ENCODE data around the gene ABCA9.

Gene ABCA9

DNA sequence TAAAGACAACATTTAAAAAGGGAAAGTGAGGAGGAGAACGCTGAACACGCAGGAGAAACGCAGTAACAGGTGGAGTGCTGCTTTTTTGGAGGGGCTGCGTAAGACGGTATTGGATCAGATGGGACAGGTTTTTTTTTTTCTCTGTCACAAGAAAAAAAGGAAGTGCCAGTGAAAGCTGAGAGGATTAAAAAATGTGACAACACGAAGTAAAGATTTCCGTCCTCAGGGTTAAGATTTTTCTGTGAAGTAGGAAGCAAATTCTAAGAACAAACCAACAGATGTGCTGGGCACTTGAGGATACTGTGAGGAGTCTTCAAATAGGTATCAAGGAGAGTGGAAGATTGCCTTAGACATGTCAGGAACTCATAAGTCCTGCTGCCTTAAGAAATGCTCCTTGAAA lies 5.8 kb upstream of the ABCA9 start:
- DNase-seq (ENCODE audit: low read depth in 2 of 3, low spot score in 1 of 3) = no peak

DNA sequence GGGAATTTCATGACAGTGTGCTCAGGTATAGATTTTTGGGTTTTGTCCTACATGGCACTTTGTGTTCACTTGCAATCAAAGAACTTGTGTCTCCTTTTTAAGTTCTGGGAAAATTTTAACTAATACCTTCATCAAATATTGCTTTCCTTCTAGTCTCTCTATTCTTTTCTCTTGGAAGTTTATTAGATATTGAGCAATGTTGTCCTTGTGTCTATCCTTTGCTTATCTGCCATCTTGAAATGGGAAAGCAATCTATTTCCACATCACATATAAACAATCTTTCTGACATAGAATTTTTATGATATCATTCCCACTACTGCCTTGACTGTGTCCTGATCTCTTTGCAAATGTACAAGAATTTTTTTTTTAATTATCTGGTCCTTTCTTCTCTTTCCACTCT lies 4.4 kb upstream of the ABCA9 start:
- no peak for DNase-seq (ENCODE audit: low read depth in 2 of 3, low spot score in 1 of 3)

DNA sequence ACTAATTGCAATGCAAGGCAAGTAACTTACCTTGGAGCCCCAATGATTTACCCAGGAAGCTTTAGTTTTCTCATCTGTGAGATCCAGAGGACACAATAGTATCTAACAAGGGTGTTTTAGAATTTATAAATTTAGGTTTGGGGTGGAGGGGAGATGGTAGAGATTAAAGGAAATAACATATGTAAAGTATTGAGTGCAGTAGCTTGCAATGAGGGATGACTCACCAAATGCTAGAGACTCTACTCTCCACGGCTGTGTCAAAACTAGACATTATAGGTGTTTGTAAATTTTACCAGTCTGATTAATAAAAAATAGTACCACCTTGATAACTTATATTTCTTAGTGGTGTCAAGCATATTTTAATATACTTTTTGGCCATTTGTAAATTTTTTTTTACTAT lies 3.7 kb upstream of the ABCA9 start:
- DNase-seq (ENCODE audit: low read depth in 2 of 3, low spot score in 1 of 3) = no peak

DNA sequence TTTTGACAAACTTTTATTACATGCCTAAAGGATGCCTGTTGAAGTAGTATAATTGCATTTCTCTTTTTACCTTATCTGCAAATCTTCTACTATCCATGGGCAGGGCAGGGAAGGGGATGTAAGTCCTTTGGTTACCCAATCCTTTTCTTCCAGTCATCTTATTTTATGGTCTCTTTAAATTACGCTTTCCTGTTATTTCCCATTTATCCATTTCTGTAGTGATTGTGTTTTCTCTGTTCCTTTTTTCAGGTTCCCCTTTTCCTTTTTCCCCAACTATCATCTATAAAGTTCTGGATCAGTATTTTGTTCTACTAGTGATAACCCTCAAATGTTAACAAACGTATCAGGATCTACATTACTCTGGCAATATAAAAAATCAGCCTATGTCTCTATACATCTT lies 3.3 kb upstream of the ABCA9 start:
- DNase-seq (ENCODE audit: low read depth in 2 of 3, low spot score in 1 of 3) = no peak

DNA sequence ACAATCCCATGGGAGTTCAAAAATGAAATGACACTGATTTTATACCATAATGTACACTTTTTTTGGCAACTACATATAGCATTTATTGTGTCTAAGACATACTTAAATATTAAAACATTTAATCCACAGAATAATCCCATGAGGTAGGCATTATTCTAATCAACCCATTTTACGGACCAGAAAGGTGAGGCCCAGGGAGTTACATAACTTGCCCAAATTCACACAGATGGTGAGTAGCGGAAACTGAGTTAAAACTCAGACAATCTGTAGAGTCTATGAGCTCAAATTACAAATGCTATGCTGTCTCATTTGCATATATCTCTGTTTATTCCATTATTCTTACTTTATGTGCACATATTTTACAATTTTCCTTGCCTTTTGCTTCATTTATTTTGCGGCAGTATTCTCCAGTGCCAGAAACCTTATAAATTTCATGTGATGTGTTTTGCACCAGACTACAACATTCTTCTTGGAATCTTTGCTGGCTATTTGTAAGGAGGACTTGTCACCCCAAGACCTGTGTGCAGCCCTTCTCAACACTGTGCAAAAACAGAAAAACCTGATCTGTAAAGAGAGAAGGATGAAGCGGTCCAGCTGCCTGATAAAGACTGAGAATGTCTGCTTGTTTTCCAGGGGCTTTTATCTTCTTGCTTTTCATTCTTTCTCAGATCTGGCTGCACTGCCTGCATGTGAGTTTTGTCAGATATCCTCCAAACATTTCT lies 2.3 kb upstream of the ABCA9 start:
- DNase-seq (ENCODE audit: low read depth in 2 of 3, low spot score in 1 of 3) = no peak

DNA sequence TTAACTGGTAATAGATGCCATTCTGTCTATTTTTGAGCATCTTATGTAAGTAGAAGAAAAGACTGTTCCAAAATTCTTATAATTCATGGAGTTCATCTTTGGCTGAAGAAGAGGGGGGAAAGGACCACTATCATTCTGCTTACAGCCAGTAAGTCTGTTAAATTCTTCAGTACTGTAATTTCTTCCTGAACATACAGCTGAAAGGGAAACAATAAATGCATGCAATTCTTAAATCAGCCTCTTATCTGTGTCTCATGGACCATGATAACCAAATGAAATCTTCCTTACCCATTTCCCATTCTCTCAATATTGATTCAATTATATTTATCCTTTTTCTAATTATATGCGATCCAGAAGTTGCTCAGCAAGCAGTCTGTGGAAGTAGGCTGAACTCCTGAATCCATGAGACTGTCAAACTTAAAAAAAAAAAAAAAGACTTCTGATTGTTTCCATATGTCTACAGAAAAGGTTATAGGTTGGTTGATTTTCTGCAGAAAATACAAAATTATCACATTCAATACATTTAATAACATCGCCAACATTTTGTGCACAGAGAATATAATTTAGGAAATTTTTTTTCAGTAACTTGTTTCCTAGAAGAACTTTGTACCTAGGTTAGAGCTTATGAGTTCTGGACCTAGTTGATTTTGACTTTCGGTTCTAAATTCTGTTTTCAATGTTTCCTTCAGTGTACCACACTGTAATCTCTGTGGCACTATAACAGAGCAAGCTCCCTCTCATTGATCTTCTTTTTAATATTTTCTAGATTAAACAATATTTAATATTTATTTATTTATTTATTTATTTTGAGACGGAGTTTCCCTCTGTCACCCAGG lies 1.2 kb upstream of the ABCA9 start:
- DNase-seq (ENCODE audit: low read depth in 2 of 3, low spot score in 1 of 3) = no peak

DNA sequence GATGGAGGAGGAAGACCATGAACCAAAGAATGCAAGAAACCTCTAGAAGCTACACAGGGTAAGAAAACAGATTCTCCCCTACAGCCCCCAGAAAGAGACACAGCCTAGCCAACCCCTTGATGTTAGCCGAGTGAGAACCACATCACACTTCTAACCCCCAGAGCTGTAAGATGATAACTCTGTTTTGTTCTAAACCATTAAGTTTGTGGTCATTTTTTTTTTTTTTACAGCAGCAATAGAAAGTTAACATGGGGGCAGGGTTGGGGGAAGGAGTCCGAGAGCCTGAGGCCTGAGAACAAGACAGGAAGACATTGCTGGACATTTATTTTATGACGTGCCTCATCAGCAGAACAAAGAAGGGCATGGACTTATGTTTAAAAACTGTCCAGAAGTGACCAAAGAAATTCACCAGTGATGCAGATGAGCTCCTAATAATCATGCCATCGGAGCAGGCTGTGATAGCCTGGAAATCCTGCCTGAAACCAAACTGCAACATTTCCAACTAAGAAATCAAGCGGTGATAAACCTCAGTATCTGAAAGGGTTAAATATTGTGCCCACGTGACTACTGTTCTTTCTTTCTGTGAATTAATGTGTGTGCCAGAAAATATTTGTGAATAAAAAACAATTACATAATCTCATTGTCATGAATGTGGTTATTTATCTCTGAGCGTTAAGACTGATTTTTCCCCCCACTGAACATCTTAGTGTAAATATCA lies 1.1 kb downstream of the ABCA9 start:
- no peak for DNase-seq (ENCODE audit: low read depth in 2 of 3, low spot score in 1 of 3)

DNA sequence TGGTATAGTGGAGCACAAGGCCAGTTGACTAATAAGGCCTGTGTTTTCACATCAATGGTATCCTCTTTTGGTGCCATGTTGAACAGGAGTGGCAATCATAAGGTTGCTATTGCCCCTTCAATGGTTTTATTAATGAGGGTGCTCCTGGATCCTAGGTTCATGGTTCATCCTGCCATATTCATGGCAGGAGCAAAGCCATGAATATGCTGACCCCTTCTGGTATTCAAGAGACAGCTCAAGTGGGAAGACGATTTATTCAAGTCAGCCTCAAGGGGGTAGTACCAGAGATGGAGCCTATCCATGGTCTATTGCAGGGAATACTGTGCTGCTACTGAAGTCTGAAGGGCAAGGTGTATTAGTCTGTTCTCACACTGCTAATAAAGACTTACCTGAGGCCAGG lies 2.6 kb downstream of the ABCA9 start:
- DNase-seq (ENCODE audit: low read depth in 2 of 3, low spot score in 1 of 3) = no peak

DNA sequence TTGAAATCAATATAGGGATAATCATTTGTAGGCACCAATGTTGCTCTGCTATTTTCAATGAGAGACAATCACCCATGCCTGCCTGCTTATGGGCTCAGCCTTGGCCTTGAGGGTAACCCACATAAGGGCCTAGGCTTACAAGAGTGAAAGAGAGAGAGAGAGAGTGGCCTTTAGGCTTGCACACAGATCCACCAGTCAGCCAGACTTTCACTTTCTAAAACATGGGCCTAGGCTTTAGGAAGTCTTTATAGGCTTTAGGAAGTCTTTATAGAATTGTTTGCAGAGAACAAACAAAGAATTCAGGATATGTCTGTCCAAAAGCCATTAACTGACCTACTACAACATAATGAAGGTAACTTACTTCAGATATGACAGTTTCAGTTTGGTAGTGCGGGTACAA lies 3.4 kb downstream of the ABCA9 start:
- no peak for DNase-seq (ENCODE audit: low read depth in 2 of 3, low spot score in 1 of 3)

DNA sequence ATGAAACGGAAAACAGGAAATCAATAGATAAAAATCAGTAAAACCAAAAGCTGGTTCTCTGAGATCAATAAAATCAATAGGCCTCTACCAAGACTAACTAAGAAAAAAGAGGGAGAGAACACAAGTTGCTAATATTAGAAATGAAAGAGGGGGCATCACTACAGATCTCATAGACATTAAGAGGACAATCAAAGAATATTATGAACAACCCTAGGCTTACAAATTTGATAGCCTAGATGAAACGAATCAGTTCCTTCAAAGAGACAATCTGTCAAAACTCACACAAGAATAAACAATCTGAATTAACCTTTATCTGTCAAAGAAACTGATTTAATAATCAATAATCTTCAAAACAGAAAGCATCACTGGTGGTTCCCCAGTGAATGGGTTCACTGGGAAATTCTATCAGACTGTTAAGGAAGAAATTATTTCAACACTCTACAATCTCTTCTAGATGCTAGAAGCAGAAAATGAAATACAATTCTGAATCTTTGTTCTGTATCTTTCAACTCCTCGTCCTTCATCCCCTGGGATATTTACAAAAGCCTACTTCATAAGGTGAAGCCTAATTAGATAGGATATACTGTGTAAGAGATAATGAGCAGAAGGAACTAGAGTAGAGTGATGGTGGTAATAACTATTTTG lies 4.4 kb downstream of the ABCA9 start:
- DNase-seq (ENCODE audit: low read depth in 2 of 3, low spot score in 1 of 3) = no peak

DNA sequence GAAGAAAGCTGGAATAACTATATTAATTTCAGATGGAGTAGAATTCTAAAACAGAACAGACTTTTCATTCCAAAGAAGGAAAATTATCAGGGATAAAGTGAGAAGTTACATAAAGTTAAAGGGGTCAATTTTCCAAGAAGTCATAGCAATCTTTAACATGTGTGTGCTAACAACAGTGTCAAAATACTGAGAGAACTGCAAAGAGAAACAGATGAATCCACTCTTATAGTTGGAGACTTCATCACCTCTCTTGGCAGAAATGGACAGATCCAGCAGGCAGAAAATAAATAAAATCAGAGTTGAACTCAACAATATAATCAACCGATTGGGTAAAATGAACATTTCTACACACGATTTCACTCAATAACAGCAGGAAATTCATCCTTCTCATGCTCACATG lies 5.4 kb downstream of the ABCA9 start:
- DNase-seq (ENCODE audit: low read depth in 2 of 3, low spot score in 1 of 3) = no peak

DNA sequence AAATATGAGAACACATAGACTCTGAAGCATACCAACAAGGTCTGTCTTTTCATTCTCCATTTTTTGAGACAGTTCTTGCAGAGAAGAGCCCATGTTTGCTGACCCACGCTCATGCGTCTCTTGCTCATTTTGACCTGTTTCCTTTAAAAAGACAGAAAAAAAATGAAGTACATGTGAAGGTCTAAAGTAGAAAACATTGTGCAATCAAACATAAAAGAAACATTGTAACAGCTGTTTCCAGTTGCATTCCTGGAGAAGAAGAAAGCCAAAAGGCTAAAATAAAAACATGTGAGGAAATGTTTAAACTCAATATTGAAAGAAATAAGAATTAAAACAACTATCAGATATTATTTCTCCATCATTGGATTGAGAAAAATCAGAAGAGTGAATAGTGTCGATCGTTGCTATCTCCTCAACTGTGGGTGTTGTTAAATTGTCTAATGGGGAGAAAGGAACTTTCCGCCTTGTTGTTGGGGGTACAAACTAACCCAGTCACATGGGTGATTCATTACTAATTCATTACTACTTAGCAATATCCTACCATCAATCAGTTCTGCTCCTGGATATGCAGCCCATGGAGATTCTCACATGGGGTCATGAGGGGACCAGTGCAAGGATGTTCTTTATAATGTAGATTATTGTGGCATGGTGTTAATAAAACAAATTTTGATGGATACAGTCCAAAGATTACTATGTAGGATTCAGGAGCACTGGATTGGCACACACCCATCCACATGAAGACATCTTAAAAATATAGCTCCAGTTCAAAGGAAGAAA lies 9.5 kb downstream of the ABCA9 start:
- DNase-seq (ENCODE audit: low read depth in 2 of 3, low spot score in 1 of 3) = no peak

DNA sequence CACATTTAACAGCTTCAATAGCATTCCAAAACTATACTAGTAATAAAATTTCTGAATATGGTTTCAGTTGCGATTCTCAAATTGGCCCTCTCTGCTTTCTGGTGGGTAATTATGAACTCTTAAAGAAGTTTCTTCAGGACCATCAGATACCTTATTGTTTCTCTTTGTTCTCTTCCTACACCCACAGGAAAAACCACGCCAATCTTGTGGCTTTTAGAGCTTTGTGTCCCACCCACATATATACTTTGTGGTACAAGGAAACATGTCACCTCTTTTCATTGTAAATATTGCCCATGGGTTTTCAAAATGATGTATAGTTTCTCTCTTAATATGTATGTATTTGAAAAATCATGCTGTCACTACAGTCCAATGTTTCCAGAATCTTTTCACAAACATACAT lies 12.1 kb downstream of the ABCA9 start:
- DNase-seq (ENCODE audit: low read depth in 2 of 3, low spot score in 1 of 3) = no peak

DNA sequence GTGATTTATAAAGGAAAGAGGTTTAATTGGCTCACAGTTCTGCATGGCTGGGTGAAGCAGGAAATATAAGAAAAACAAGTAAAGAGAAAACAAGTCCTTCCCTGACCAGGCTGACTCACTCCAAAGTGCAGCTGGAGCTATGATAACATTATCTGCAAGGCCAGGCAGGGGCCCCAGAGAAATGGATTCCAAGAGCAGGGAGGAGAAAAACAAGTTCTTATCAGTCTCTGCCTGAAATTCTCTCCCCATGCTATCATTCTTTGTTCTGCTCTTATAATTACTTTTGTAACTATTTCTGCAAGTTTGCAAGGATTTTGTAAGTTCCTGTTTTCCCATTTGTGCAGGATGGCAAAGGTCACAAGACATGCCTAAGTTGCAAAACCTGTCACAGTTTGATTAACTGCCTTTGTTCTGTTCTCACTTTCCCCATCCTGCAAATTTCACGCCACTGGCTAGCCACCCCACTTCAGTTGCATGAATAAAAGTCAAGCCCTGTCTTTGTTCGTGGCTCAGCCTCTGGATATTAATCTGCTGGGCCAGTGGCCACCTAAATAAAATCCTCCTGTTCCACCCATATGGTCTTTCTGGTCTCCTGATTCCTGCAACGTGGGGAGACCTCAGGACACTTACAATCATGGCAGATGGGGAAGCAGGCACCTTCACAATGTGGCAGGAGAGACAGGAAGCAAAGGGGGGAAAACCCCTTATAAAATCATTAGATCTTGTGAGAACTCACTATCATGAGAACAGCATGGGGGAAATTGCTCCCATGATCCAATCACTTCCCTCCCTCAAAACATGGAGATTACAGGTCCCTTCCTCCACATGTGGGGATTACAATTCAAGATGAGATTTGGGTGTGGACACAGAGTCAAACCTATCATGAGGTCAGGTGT lies 13.1 kb downstream of the ABCA9 start:
- no peak for DNase-seq (ENCODE audit: low read depth in 2 of 3, low spot score in 1 of 3)

DNA sequence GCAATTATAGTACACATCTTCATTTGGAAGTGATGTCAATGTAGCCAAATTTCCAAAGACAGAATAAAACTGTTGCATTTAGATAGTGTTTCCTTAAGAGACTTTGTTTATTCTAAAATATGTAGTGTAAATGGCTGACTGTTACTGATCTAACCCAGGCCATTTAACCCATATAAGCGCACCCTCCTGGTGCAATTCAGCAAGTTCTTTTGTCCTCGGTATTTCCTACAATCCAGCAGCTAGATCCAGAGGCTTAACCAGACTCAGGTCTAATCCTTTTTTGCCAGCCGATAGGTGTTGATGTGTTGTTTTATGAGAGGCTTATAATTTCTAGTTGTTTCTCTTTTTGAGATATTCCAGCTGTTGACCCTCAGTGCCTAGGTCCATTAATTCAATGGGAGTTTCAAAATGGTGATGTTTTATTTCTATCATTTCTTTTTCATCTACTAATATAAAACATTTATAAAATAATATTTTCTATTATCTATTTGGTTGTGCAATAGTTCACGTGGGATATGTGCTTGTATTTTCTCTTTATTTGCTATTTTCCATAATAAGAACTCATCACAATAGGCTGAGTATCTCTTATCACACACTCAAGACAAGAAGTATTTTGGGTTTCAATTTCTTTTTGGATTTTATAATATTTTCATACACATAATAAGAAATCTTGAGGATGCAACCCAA lies 14.5 kb downstream of the ABCA9 start:
- DNase-seq (ENCODE audit: low read depth in 2 of 3, low spot score in 1 of 3) = no peak

DNA sequence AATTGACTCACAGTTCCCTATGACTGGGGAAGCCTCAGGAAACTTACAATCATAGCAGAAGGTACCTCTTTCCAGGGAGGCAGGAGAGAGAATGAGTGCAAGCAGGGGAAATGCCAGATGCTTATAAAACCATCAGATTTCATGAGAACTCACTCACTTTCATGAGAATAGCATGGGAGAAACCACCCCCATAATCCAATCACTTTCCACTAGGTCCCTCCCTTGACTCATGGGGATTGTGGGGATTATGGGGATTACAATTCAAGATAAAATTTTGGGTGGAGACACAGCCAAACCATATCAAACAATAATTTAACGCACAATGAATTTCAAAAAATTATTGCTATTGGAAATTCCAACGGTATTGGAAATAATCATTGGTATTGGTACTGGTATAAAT lies 15.1 kb downstream of the ABCA9 start:
- DNase-seq (ENCODE audit: low read depth in 2 of 3, low spot score in 1 of 3) = no peak

DNA sequence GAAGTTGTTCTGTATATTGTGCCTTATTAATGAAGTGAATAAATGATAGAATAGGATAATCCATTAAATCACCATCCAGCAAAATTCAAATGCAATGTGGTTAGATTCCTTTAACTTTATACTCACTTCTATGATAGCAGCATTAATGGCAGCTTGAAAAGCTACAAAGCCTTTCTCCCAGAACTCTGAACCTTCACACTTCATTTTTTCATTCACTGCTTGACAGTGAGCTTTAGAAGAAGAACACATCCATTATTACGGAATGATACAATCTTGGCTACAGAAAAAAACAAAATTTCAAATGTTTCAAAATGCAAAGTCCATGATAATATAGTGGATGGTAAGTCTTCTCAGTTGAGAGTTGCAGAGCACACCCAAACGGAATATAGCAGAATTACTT lies 16.4 kb downstream of the ABCA9 start:
- DNase-seq (ENCODE audit: low read depth in 2 of 3, low spot score in 1 of 3) = no peak

DNA sequence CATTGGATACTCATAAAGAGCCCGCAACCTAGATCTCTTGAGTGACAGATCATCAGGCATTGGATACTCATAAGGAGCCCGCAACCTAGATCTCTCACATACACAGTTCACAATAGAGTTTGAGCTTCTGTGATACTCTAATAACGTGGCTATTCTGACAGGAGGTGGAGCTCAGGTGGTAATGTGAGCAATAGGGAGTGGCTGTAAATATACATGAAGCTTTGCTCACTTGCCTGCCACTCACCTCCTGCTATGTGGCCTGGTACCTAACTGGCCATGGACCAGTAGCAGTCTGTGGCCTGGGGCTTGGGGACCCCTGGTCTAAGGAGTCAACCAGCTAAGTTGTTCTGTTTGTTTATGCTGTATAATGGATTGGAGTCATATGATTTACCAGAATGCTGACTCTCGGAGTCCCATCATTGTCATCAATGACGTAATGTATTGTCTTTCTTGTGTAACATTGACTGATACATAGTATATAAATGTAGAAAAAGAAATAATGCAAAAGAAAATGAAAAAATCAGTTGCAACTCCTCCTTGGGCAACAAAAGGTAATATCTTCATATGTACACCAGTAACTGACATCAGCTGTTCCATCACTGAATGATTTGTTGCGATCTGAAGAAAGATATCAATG lies 17.5 kb downstream of the ABCA9 start:
- no peak for DNase-seq (ENCODE audit: low read depth in 2 of 3, low spot score in 1 of 3)

DNA sequence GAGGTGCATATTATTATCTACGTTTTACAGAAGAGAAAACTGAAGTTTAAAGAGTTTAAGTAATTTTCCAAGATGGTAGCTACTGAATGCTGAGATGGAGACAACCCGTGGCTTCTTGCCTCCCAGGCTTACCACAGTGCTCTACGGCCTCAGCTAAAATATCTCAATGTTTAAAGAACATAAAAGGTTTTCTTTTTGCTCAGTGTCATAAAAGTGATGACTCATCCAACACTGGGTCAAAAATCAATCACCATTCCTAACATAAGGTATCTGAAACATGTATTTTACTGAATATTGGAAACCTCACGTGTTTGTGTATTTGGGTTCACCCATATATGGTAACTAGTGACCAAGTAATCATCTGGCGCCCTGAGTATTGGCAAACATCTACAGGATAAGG lies 18.4 kb downstream of the ABCA9 start:
- no peak for DNase-seq (ENCODE audit: low read depth in 2 of 3, low spot score in 1 of 3)
